Fibroblast of gingiva (primary cell): ENCODE measurements around the gene USP5.

Experiments used
- DNase-seq: peaks from one replicate; pipeline ENCODE4 v3.0.0-alpha.2; 2011; ENCODE audit warnings: low read depth

Gene USP5

GRCh38 chr12:6851921-6852650 is at the start of gene USP5:
Gene USP5 (plus strand): TSS chr12:6852150. CDS start chr12:6852180, 30 bp downstream.
- DNase-seq: peak; percentile 100

- DNase-seq: no peak
These were observed 44.8 kb upstream of the USP5 start for GRCh38 chr12:6807170-6807569.

- no peak for DNase-seq
These were observed 42.9 kb upstream of the USP5 start for GRCh38 chr12:6809056-6809455.

GRCh38 chr12:6810758-6811157 is 41.2 kb upstream of the USP5 start:
- no peak for DNase-seq

- no peak for DNase-seq
These were observed 38.6 kb upstream of the USP5 start for GRCh38 chr12:6813363-6813762.

- no peak for DNase-seq
These were observed 35.4 kb upstream of the USP5 start for GRCh38 chr12:6816598-6816997.

GRCh38 chr12:6817098-6817497 is 34.9 kb upstream of the USP5 start:
- DNase-seq: no peak

- no peak for DNase-seq
These were observed 34.2 kb upstream of the USP5 start for GRCh38 chr12:6817662-6818157.

GRCh38 chr12:6818222-6818621 is 33.7 kb upstream of the USP5 start:
- no peak for DNase-seq

- no peak for DNase-seq
These were observed 33.3 kb upstream of the USP5 start for GRCh38 chr12:6818645-6819044.

GRCh38 chr12:6819106-6820030 is 32.6 kb upstream of the USP5 start:
- no peak for DNase-seq

GRCh38 chr12:6820166-6820565 is 31.8 kb upstream of the USP5 start:
- no peak for DNase-seq

GRCh38 chr12:6821591-6822425 is 30.1 kb upstream of the USP5 start, which contains the start of gene GPR162:
Gene GPR162 (plus strand): TSS chr12:6821821. CDS start chr12:6823899, 2,078 bp downstream.
- DNase-seq: peak; percentile 35

- no peak for DNase-seq
These were observed 29.4 kb upstream of the USP5 start for GRCh38 chr12:6822426-6823135.

GRCh38 chr12:6823182-6824084 is 28.5 kb upstream of the USP5 start:
- no peak for DNase-seq

GRCh38 chr12:6824085-6824775 is 27.7 kb upstream of the USP5 start:
- no peak for DNase-seq

- DNase-seq: no peak
These were observed 27.0 kb upstream of the USP5 start for GRCh38 chr12:6824901-6825381.

GRCh38 chr12:6825398-6826124 is 26.4 kb upstream of the USP5 start:
- DNase-seq: peak; percentile 73
